GM21717 (cell line): ENCODE results near the gene SAMHD1.
"Not testable (repeated sequence)": the region's sequence is repeated elsewhere in the genome, so short reads cannot be mapped to it uniquely, and the experiment has no call there.

Source experiments
- ATAC-seq: cut with Tn5 transposase; IDR thresholded peaks from one replicate; pipeline ENCODE4 v1.9.1; 2021; ENCODE audit warnings: mild to moderate bottlenecking, moderate library complexity; ENCODE audit not compliant: unreplicated experiment

Gene SAMHD1

GRCh38 chr20:36956674-36957073, 5.2 kb upstream of the SAMHD1 start:
- ATAC-seq: no peak

- ATAC-seq: no peak
Measured at GRCh38 chr20:36956016-36956415, 4.5 kb upstream of the SAMHD1 start.

- ATAC-seq: no peak
Measured at GRCh38 chr20:36951979-36952738, 651 bp upstream of the SAMHD1 start.

GRCh38 chr20:36950414-36951197, 902 bp downstream of the SAMHD1 start:
- ATAC-seq: no peak

- no peak for ATAC-seq
Measured at GRCh38 chr20:36941401-36941835, 10.1 kb downstream of the SAMHD1 start.

GRCh38 chr20:36937402-36937770, 14.1 kb downstream of the SAMHD1 start:
- no peak for ATAC-seq

GRCh38 chr20:36936761-36937401, 14.6 kb downstream of the SAMHD1 start:
- ATAC-seq: not testable (repeated sequence)

GRCh38 chr20:36936341-36936740, 15.2 kb downstream of the SAMHD1 start:
- no peak for ATAC-seq

- not testable (repeated sequence) for ATAC-seq
Measured at GRCh38 chr20:36933571-36933970, 17.9 kb downstream of the SAMHD1 start.

- no peak for ATAC-seq
Measured at GRCh38 chr20:36932476-36933426, 18.8 kb downstream of the SAMHD1 start.

- ATAC-seq: not testable (repeated sequence)
Measured at GRCh38 chr20:36932067-36932466, 19.4 kb downstream of the SAMHD1 start.

- no peak for ATAC-seq
Measured at GRCh38 chr20:36929691-36930090, 21.8 kb downstream of the SAMHD1 start.

GRCh38 chr20:36929290-36929689, 22.2 kb downstream of the SAMHD1 start:
- ATAC-seq: no peak

GRCh38 chr20:36927704-36928103, 23.8 kb downstream of the SAMHD1 start:
- no peak for ATAC-seq

GRCh38 chr20:36926653-36927200, 24.8 kb downstream of the SAMHD1 start:
- ATAC-seq: no peak

- no peak for ATAC-seq
Measured at GRCh38 chr20:36925234-36925633, 26.3 kb downstream of the SAMHD1 start.

- ATAC-seq: no peak
Measured at GRCh38 chr20:36924167-36925045, 27.1 kb downstream of the SAMHD1 start.

GRCh38 chr20:36920334-36920730, 31.2 kb downstream of the SAMHD1 start:
- ATAC-seq: no peak

GRCh38 chr20:36919715-36920333, 31.7 kb downstream of the SAMHD1 start:
- no peak for ATAC-seq
